ENCODE measurements around the gene SCP2.

SCP2 gene

DNA sequence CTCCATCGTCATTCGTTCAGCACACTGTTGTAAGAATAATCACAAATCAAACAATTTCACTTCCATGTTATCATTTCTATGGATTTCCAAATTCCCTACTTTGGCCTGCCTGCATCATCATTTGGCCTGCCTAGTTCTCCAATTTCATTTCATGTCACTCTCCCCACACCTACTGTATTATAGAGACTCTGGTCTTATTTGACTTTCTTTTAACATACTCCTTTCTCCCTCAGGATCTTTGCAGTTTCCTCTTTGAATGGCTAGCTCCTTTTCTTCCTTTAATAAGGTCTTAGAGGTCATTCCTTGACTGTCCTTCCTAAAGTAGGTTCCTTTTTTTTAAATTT is 98.7 kb downstream of the SCP2 start:
- DNase-seq (ENCODE audit: extremely low spot score) = no peak
- no peak for TF ChIP-seq PKNOX1 (IDR thresholded peaks at IDR 0.05)
- TF ChIP-seq FOXA1 (IDR thresholded peaks at IDR 0.05) = no peak
- TF ChIP-seq ELF4 (IDR thresholded peaks at IDR 0.05) = no peak
- TF ChIP-seq TARDBP (IDR thresholded peaks at IDR 0.05) = no peak
- no peak for TF ChIP-seq HDGF (IDR thresholded peaks at IDR 0.05; ENCODE audit: borderline replicate concordance)
- no peak for TF ChIP-seq L3MBTL2 (conservative IDR thresholded peaks at IDR 0.05)
- no peak for TF ChIP-seq FOXM1 (IDR thresholded peaks at IDR 0.05; ENCODE audit: borderline replicate concordance)
- POLR2A ChIA-PET = interaction anchor here (1.7 kb wide), 1 partner anchor 11 kb away, joined by 4 read pairs; no protein-coding TSS in a partner anchor
- CTCF ChIA-PET = no interaction called here

- ChIA-PET POLR2A (no interaction called here), CTCF (no interaction called here)
- no peak for DNase-seq (ENCODE audit: extremely low spot score)
- TF ChIP-seq BHLHE40 (IDR thresholded peaks at IDR 0.05; ENCODE audit: borderline replicate concordance) = no peak
- TF ChIP-seq FOXK2 (IDR thresholded peaks at IDR 0.05) = no peak
- TF ChIP-seq FOXM1 (IDR thresholded peaks at IDR 0.05; ENCODE audit: borderline replicate concordance) = no peak
- TF ChIP-seq PKNOX1 (IDR thresholded peaks at IDR 0.05) = no peak
- TF ChIP-seq L3MBTL2 (conservative IDR thresholded peaks at IDR 0.05) = no peak
- TF ChIP-seq NFRKB (IDR thresholded peaks at IDR 0.05) = no peak
- TF ChIP-seq ARNT (IDR thresholded peaks at IDR 0.05) = no peak
- no peak for TF ChIP-seq CTBP1 (IDR thresholded peaks at IDR 0.05; ENCODE audit: borderline replicate concordance)
- no peak for TF ChIP-seq SP1 (IDR thresholded peaks at IDR 0.05)
- no peak for TF ChIP-seq SUZ12 (IDR thresholded peaks at IDR 0.05)
- TF ChIP-seq TARDBP (IDR thresholded peaks at IDR 0.05) = no peak
- no peak for TF ChIP-seq FOXA1 (IDR thresholded peaks at IDR 0.05)
- no peak for TF ChIP-seq LEF1 (IDR thresholded peaks at IDR 0.05; ENCODE audit: borderline replicate concordance)
Observed at GRCh38 chr1:53026254-53026653, 99.2 kb downstream of the SCP2 start.

GRCh38 chr1:53031732-53032131 is 104.7 kb downstream of the SCP2 start:
- POLR2A ChIA-PET = no interaction called here
- DNase-seq (ENCODE audit: extremely low spot score) = no peak
- TF ChIP-seq SUZ12 (IDR thresholded peaks at IDR 0.05) (no peak), LEF1 (IDR thresholded peaks at IDR 0.05; ENCODE audit: borderline replicate concordance) (no peak), L3MBTL2 (conservative IDR thresholded peaks at IDR 0.05) (no peak)
- CTCF ChIA-PET = no interaction called here

DNA sequence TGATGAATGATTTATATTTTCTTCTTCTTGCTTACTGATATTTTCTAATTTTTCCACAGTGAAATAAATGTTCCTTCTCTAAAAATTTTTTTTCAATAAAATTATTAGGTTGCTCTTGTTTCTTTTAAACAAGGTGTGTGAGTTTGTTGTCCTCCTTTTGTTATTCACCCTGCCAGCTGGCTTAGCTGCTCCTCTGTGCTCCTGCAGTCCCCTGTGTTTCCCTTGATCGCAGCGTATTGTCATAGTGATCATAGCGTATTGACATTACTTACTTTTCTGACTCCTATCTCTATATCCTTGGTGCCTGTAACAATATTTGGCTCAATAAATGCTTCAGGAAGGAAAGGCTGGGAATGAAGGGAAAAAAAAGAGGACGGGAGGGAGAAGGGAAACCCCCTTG is 110.1 kb downstream of the SCP2 start:
- ChIA-PET CTCF (no interaction called here), POLR2A (no interaction called here)
- no peak for TF ChIP-seq L3MBTL2 (conservative IDR thresholded peaks at IDR 0.05)
- no peak for TF ChIP-seq TARDBP (IDR thresholded peaks at IDR 0.05)
- TF ChIP-seq SP1 (IDR thresholded peaks at IDR 0.05) = no peak
- no peak for TF ChIP-seq FOXK2 (IDR thresholded peaks at IDR 0.05)
- no peak for TF ChIP-seq NFRKB (IDR thresholded peaks at IDR 0.05)
- no peak for TF ChIP-seq ZNF384 (IDR thresholded peaks at IDR 0.05)
- TF ChIP-seq ARNT (IDR thresholded peaks at IDR 0.05) = no peak
- TF ChIP-seq LEF1 (IDR thresholded peaks at IDR 0.05; ENCODE audit: borderline replicate concordance) = no peak
- TF ChIP-seq SUZ12 (IDR thresholded peaks at IDR 0.05) = no peak
- no peak for TF ChIP-seq ELF4 (IDR thresholded peaks at IDR 0.05)
- no peak for TF ChIP-seq BHLHE40 (IDR thresholded peaks at IDR 0.05; ENCODE audit: borderline replicate concordance)
- TF ChIP-seq HDGF (IDR thresholded peaks at IDR 0.05; ENCODE audit: borderline replicate concordance) = no peak
- no peak for TF ChIP-seq FOXM1 (IDR thresholded peaks at IDR 0.05; ENCODE audit: borderline replicate concordance)
- TF ChIP-seq FOXA1 (IDR thresholded peaks at IDR 0.05) = no peak
- no peak for TF ChIP-seq CTBP1 (IDR thresholded peaks at IDR 0.05; ENCODE audit: borderline replicate concordance)
- DNase-seq (ENCODE audit: extremely low spot score) = no peak

DNA sequence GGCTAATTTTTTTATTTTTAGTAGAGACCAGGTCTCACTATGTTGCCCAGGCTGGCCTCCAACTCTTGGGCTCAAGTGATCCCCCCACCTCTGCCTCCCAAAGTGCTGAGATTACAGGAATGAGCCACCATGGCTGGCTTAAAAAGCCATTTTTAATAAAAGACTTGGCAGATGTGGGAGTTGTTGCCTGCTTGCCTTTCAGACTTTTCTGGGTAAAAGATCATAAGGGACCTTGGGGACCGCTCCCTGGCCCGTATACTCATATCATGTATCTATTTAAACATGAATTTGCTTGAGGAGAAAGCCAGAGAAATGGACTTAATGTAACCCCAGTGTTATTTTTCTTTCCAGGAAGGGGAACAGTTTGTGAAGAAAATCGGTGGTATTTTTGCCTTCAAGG is 111.5 kb downstream of the SCP2 start:
- DNase-seq (ENCODE audit: extremely low spot score) = no peak
- CTCF ChIA-PET = no interaction called here
- TF ChIP-seq BHLHE40 (IDR thresholded peaks at IDR 0.05; ENCODE audit: borderline replicate concordance) = no peak
- POLR2A ChIA-PET = no interaction called here

DNA sequence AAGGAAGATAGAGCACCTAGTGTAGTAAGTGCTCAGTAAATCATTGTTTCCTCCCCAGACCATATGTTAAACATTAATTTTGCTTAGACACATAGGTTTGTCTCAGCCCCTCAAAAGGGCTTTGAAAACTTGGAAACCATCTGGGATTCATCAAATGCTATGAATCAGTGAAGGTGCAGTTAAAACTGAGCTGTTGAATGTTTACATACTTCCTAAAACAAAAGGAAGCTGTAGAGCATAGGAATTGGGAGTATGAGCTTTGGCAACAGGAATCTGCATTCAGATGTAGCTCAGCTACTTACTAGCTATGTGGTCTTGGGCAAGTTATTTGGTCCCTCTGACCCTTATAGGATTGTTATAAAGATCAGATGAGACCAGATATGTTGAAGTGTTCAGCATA is 116.2 kb downstream of the SCP2 start:
- POLR2A ChIA-PET = interaction anchor here (1.4 kb wide), 1 partner anchor 29 kb away, joined by 3 read pairs; no protein-coding TSS in a partner anchor
- DNase-seq (ENCODE audit: extremely low spot score) = no peak
- no peak for TF ChIP-seq FOXK2 (IDR thresholded peaks at IDR 0.05)
- no peak for TF ChIP-seq LEF1 (IDR thresholded peaks at IDR 0.05; ENCODE audit: borderline replicate concordance)
- TF ChIP-seq L3MBTL2 (conservative IDR thresholded peaks at IDR 0.05) = no peak
- TF ChIP-seq ARNT (IDR thresholded peaks at IDR 0.05) = no peak
- TF ChIP-seq ELF4 (IDR thresholded peaks at IDR 0.05) = no peak
- no peak for TF ChIP-seq CTBP1 (IDR thresholded peaks at IDR 0.05; ENCODE audit: borderline replicate concordance)
- TF ChIP-seq ZNF384 (IDR thresholded peaks at IDR 0.05) = no peak
- TF ChIP-seq BHLHE40 (IDR thresholded peaks at IDR 0.05; ENCODE audit: borderline replicate concordance) = no peak
- no peak for TF ChIP-seq SUZ12 (IDR thresholded peaks at IDR 0.05)
- TF ChIP-seq TARDBP (IDR thresholded peaks at IDR 0.05) = no peak
- no peak for TF ChIP-seq FOXA1 (IDR thresholded peaks at IDR 0.05)
- no peak for TF ChIP-seq NFRKB (IDR thresholded peaks at IDR 0.05)
- TF ChIP-seq FOXM1 (IDR thresholded peaks at IDR 0.05; ENCODE audit: borderline replicate concordance) = no peak
- CTCF ChIA-PET = no interaction called here

- POLR2A ChIA-PET = no interaction called here
- no peak for DNase-seq (ENCODE audit: extremely low spot score)
- CTCF ChIA-PET = no interaction called here
- TF ChIP-seq TARDBP (IDR thresholded peaks at IDR 0.05) (no peak), SUZ12 (IDR thresholded peaks at IDR 0.05) (no peak), NFRKB (IDR thresholded peaks at IDR 0.05) (no peak), SP1 (IDR thresholded peaks at IDR 0.05) (no peak), LEF1 (IDR thresholded peaks at IDR 0.05; ENCODE audit: borderline replicate concordance) (no peak), PKNOX1 (IDR thresholded peaks at IDR 0.05) (no peak), HDGF (IDR thresholded peaks at IDR 0.05; ENCODE audit: borderline replicate concordance) (no peak), L3MBTL2 (conservative IDR thresholded peaks at IDR 0.05) (no peak), ELF4 (IDR thresholded peaks at IDR 0.05) (no peak), FOXK2 (IDR thresholded peaks at IDR 0.05) (no peak), FOXM1 (IDR thresholded peaks at IDR 0.05; ENCODE audit: borderline replicate concordance) (no peak), ARNT (IDR thresholded peaks at IDR 0.05) (no peak), BHLHE40 (IDR thresholded peaks at IDR 0.05; ENCODE audit: borderline replicate concordance) (no peak), ZNF384 (IDR thresholded peaks at IDR 0.05) (no peak), FOXA1 (IDR thresholded peaks at IDR 0.05) (no peak)
Observed at GRCh38 chr1:53044926-53045325, 117.8 kb downstream of the SCP2 start.

All from HEK293T (cell line).